Colonic mucosa (tissue), 4 donors: Measurements from ENCODE around the gene SAP30BP. TPM values are rescaled to one million over a fixed set of nuclear protein-coding genes. Genes with fewer than 3 reads are reported as not detected.

Experiments used
- DNase-seq: peaks from one replicate; pipeline ENCODE4 v3.0.0-alpha.2; 2020
- H3K27ac ChIP-seq: fragments of 200-600 bp; one replicate; pipeline ENCODE4 v1.8.0; 2021
- H3K27me3 ChIP-seq: fragments of 200-600 bp; one replicate; pipeline ENCODE4 v1.8.0; 2021
- H3K36me3 ChIP-seq: fragments of 200-600 bp; one replicate; pipeline ENCODE4 v1.8.0; 2021
- H3K4me1 ChIP-seq: fragments of 200-600 bp; one replicate; pipeline ENCODE4 v1.8.0; 2021; ENCODE audit warnings: mild to moderate bottlenecking
- H3K4me3 ChIP-seq: fragments of 200-600 bp; one replicate; pipeline ENCODE4 v1.8.0; 2021
- H3K9ac ChIP-seq, 2 donors: one replicate each; pipeline ENCODE4 v1.7.0; 2013; ENCODE audit warnings: control low read depth in 2 of 2, low read depth in 2 of 2, low read length in 2 of 2
- H3K9me3 ChIP-seq: fragments of 200-600 bp; one replicate; pipeline ENCODE4 v1.8.0; 2021
- intact Hi-C: fragments of 100-400 bp; cut with DNase I; formaldehyde crosslinking; loops from one replicate; pipeline ENCODE4 v1.14.1; 2022
- total RNA-seq, 2 donors: library from RNA; stranded (reverse); fragmentation: NEBNext Ultra II Directional in 1 of 2; extraction: Animal tissue kit (Norgen Biotek cat#: 25700) in 1 of 2; gene quantifications; one replicate each; pipeline ENCODE4 v1.2.1, GENCODE V29; 2021
- TF ChIP-seq, protein P1 (sequence below): fragments of 200-600 bp; IDR thresholded peaks from one replicate; pipeline ENCODE4 v1.8.0; 2022; ENCODE audit warnings: antibody characterized with exemption, mild to moderate bottlenecking
- donor health status: healthy.
- donor health status: DM: no; HTN: no; CAD: no.
- donor health status: DM: no; HTN: no; CAD: no.

SAP30BP gene
- total RNA-seq, 2 donors from 2014 or later = 68.0 to 68.1 TPM

DNA sequence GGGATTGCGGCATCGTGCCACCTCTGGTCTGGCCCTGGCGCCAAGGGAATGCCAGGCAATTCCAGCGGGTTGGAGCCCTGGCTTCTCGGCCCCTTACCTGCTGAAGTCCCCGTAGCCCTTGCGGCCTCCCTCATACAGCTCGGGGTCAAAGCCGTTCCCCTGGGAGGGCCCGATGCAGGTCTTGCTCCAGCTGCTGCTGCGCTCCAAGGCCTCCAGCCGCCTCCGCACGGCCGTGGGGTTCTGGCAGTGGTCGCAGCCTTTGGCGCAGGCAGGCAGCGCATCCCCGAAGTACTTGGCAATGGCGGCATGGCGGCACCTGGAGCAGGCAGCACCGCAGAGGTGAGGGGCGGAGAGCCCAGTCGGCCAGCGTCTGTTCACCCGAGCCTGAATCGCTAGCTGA, 35.8 kb upstream of the SAP30BP start:
- H3K4me3 ChIP-seq = no peak overlapping the region

DNA sequence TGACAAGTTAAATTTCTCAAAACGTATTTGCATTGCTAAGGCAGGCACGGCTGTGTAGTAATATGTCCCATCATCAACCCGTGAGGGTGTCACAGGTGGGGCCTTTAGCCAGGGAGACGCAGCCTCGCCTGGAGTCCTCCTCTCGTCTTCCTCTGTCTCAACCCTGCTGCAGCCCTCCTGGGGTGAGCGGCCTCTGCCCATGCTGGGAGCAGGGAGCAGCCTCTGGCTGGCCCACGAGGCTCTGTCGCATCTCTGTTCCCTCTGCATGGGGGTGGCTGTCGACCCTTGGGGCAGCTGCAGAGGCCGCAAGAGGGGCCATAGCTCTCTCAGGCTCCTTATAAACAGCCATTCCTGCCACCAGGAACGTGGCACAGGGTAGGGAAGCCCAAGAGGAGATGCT, 34.7 kb upstream of the SAP30BP start:
- intact Hi-C loops = loop anchor here (5.0 kb wide), 1 partner anchor 115 kb away; no protein-coding TSS in a partner anchor
- peaks cover 18% of the 10 kb centered on the region for H3K4me1 ChIP-seq
- TF ChIP-seq, protein P1, sequence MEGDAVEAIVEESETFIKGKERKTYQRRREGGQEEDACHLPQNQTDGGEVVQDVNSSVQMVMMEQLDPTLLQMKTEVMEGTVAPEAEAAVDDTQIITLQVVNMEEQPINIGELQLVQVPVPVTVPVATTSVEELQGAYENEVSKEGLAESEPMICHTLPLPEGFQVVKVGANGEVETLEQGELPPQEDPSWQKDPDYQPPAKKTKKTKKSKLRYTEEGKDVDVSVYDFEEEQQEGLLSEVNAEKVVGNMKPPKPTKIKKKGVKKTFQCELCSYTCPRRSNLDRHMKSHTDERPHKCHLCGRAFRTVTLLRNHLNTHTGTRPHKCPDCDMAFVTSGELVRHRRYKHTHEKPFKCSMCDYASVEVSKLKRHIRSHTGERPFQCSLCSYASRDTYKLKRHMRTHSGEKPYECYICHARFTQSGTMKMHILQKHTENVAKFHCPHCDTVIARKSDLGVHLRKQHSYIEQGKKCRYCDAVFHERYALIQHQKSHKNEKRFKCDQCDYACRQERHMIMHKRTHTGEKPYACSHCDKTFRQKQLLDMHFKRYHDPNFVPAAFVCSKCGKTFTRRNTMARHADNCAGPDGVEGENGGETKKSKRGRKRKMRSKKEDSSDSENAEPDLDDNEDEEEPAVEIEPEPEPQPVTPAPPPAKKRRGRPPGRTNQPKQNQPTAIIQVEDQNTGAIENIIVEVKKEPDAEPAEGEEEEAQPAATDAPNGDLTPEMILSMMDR = no peak
- no peaks in the 10 kb centered on the region for H3K36me3 ChIP-seq
- H3K9me3 ChIP-seq = no peaks in the 10 kb centered on the region
- no peak overlapping the region for H3K4me3 ChIP-seq
- DNase-seq = no peak
- peak overlapping the region in 1 of 2 donors; percentile 32 for H3K9ac ChIP-seq
- no peaks in the 10 kb centered on the region for H3K27me3 ChIP-seq
- no peak overlapping the region for H3K27ac ChIP-seq

More for the DNA sequence above, 35.8 kb upstream of the SAP30BP start:
- no peaks in the 10 kb centered on the region for H3K36me3 ChIP-seq
- H3K27ac ChIP-seq = no peak overlapping the region
- no peak overlapping the region for H3K9ac ChIP-seq
- intact Hi-C loops = loop anchor here (5.0 kb wide), 1 partner anchor 116 kb away; no protein-coding TSS in a partner anchor
- no peaks in the 10 kb centered on the region for H3K9me3 ChIP-seq
- H3K4me1 ChIP-seq = peaks cover 16% of the 10 kb centered on the region
- no peaks in the 10 kb centered on the region for H3K27me3 ChIP-seq
- TF ChIP-seq, protein P1 = no peak
- DNase-seq = no peak

DNA sequence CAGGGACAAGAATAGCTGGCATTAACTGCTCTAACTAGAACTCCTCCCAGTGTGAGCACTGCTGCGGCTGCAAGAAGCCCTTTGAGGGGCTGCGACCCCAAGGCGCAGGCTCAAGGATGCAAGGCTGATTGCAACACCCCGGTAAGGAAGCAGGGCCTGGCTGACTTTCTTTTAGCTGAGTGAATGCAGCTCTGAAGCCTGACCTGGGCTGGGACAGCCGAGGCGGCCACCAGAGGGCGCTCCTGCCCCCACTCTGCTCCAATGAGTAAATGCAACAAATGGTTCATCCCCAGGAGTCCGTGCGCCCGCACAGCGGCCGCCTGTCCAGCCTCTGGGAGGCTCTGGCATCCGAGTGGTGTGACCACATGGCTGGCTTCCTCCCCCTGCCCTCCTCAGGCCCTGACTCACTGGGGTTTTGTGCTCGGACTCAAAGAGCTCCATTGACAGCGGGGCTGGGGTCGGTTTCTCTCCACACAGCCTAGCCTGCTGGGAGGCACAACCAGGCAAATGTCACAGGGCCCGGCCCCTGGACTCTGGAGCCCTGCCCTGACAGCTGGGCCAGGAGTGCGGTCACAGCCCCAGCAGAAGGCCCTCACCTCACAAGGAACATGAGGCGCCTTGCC, 34.2 kb upstream of the SAP30BP start, which contains the start of gene SMIM5:
SMIM5 (plus strand) TSS at position 572 of the 623 bp plus-strand sequence. CDS start 6,768 bp downstream, outside the sequence.
- Histone ChIP-seq H3K9me3 (no peaks in the 10 kb centered on the region), H3K9ac (peak within 1 kb of the TSS; percentile 71 to 76), H3K27me3 (no peaks in the 10 kb centered on the region), H3K27ac (peak within 1 kb of the TSS; percentile 73), H3K4me1 (peaks cover 22% of the 10 kb centered on the region), H3K4me3 (no peak within 1 kb of the TSS), H3K36me3 (no peaks in the 10 kb centered on the region)
- TF ChIP-seq, protein P1 = peak; percentile 96
- peak; percentile 89 for DNase-seq
- intact Hi-C loops = loop anchor here (5.0 kb wide), 1 partner anchor 114 kb away; no protein-coding TSS in a partner anchor

DNA sequence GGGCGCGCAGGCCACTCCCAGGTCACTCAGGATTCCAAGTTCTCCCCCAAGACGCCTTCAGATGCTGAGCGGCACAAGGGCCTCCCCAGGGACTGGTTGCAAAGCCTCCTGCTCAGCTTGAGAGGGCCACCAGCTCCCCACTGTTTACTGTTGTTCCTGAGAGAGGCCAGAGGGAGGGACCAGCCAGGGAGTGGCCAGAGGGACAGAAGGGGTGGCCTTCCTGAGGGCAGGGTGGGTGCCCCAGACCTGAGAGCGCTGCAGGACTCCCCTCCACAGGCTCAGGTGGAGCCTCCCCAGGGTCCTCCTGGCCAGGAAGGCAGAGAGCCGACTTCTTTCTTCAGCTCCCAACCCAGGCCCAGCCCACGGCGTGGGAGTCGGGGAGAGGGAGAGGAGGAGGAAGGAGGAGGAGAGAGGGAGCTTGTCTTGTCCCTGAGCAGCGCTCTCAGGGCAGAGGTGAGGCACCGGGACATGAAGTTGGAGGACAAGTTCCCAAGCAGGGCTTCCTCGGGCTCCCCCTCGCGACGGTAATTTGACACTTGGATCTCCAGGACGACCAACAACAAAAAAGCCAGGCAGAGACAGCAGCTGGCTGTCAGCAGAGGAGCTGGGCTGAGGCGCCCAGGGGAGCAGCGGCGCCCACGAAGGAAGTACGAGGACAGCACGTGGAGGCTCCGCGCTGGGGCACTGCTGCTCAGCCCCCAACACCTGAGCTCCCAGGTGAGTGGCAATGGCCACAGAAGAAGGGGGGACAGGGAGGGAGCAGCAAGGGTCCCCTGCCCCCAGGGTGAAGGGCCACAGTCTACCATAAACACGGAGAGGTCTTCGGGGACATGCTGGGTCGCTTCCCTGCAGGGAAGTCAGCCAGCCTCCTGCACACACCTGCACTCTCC, 33.4 kb upstream of the SAP30BP start:
- no peaks in the 10 kb centered on the region for H3K36me3 ChIP-seq
- peak overlapping the region; percentile 71 to 76 for H3K9ac ChIP-seq
- intact Hi-C loops = loop anchor here (5.0 kb wide), 1 partner anchor 114 kb away; no protein-coding TSS in a partner anchor

DNA sequence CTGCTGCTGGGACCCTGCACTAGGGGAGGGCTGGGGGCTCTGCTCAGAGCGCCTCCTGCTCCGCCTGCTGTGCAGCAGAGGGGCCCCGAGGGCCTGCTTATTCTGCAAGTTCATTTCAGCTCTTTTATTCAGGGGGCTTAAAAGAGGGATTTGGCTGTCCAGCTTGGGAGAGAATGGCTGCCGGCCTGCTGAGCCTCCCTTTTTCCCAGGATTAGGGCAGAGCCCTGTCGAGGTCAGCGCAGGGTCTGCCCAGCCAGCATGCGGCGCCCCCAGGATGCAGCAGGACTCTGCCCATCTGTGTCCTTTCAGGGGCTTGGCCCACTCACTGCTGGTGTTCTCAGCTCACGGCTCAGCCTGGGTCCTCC, 32.8 kb upstream of the SAP30BP start:
- peak overlapping the region; percentile 13 to 71 for H3K9ac ChIP-seq
- TF ChIP-seq, protein P1 = no peak
- H3K27ac ChIP-seq = peak overlapping the region; percentile 73
- H3K4me3 ChIP-seq = no peak overlapping the region
- no peak for DNase-seq
- no peaks in the 10 kb centered on the region for H3K36me3 ChIP-seq
- intact Hi-C loops = loop anchor here (5.0 kb wide), 1 partner anchor 113 kb away; no protein-coding TSS in a partner anchor
- H3K4me1 ChIP-seq = peaks cover 22% of the 10 kb centered on the region
- no peaks in the 10 kb centered on the region for H3K27me3 ChIP-seq
- H3K9me3 ChIP-seq = no peaks in the 10 kb centered on the region

More for the DNA sequence above, 33.4 kb upstream of the SAP30BP start:
- H3K4me1 ChIP-seq = peaks cover 22% of the 10 kb centered on the region
- H3K27me3 ChIP-seq = no peaks in the 10 kb centered on the region
- TF ChIP-seq, protein P1 = peak; percentile 50
- peak; percentile 95 for DNase-seq
- H3K4me3 ChIP-seq = no peak overlapping the region
- H3K27ac ChIP-seq = peak overlapping the region; percentile 73
- no peaks in the 10 kb centered on the region for H3K9me3 ChIP-seq
